ENCODE data around the gene EIF1AD. TPM values are rescaled to one million over a fixed set of nuclear protein-coding genes. Genes with fewer than 3 reads are reported as not detected.
A peak's percentile ranks its signal among the peaks of the same experiment; 100 is the strongest.

The EIF1AD gene
- total RNA-seq, 1 donor from 2014 or later = 34.9 TPM

GRCh38 chr11:66003291-66003690 lies 1.3 kb upstream of the EIF1AD start:
- Mint-ChIP-seq H3K27ac (ENCODE audit: unreplicated experiment) (peak overlapping the region; percentile 90), H3K4me1 (ENCODE audit: unreplicated experiment) (peaks cover 25% of the 10 kb centered on the region), H3K9me3 (ENCODE audit: unreplicated experiment) (no peaks in the 10 kb centered on the region), H3K4me3 (ENCODE audit: unreplicated experiment) (peak overlapping the region; percentile 94), H3K27me3 (ENCODE audit: unreplicated experiment) (peaks cover 14% of the 10 kb centered on the region), H3K36me3 (ENCODE audit: low read depth, unreplicated experiment) (peaks cover 8% of the 10 kb centered on the region)
- no peak for TF ChIP-seq CTCF (IDR thresholded peaks at IDR 0.05; ENCODE audit: unreplicated experiment)
- no peak for DNase-seq (ENCODE audit: low spot score)

- Mint-ChIP-seq H3K27me3 (ENCODE audit: unreplicated experiment) (peaks cover 14% of the 10 kb centered on the region), H3K9me3 (ENCODE audit: unreplicated experiment) (no peaks in the 10 kb centered on the region), H3K4me1 (ENCODE audit: unreplicated experiment) (peaks cover 20% of the 10 kb centered on the region), H3K4me3 (ENCODE audit: unreplicated experiment) (peak overlapping the region; percentile 100), H3K27ac (ENCODE audit: unreplicated experiment) (peak overlapping the region; percentile 90), H3K36me3 (ENCODE audit: low read depth, unreplicated experiment) (peaks cover 14% of the 10 kb centered on the region)
- no peak for TF ChIP-seq CTCF (IDR thresholded peaks at IDR 0.05; ENCODE audit: unreplicated experiment)
- DNase-seq (ENCODE audit: low spot score) = peak; percentile 29
Observed at GRCh38 chr11:66002648-66003225, 780 bp upstream of the EIF1AD start.

GRCh38 chr11:65997286-65997685 lies 4.7 kb downstream of the EIF1AD start:
- peak overlapping the region; percentile 65 for H3K4me3 Mint-ChIP-seq (ENCODE audit: unreplicated experiment)
- H3K4me1 Mint-ChIP-seq (ENCODE audit: unreplicated experiment) = peaks cover 10% of the 10 kb centered on the region
- no peaks in the 10 kb centered on the region for H3K9me3 Mint-ChIP-seq (ENCODE audit: unreplicated experiment)
- H3K27ac Mint-ChIP-seq (ENCODE audit: unreplicated experiment) = no peak overlapping the region
- no peak for DNase-seq (ENCODE audit: low spot score)
- H3K36me3 Mint-ChIP-seq (ENCODE audit: low read depth, unreplicated experiment) = peaks cover 25% of the 10 kb centered on the region
- TF ChIP-seq CTCF (IDR thresholded peaks at IDR 0.05; ENCODE audit: unreplicated experiment) = no peak
- peaks cover 7% of the 10 kb centered on the region for H3K27me3 Mint-ChIP-seq (ENCODE audit: unreplicated experiment)

GRCh38 chr11:65992056-65992455 lies 9.9 kb downstream of the EIF1AD start:
- no peaks in the 10 kb centered on the region for H3K27me3 Mint-ChIP-seq (ENCODE audit: unreplicated experiment)
- no peak for DNase-seq (ENCODE audit: low spot score)
- no peak overlapping the region for H3K4me3 Mint-ChIP-seq (ENCODE audit: unreplicated experiment)
- H3K4me1 Mint-ChIP-seq (ENCODE audit: unreplicated experiment) = no peaks in the 10 kb centered on the region
- no peak for TF ChIP-seq CTCF (IDR thresholded peaks at IDR 0.05; ENCODE audit: unreplicated experiment)
- no peak overlapping the region for H3K27ac Mint-ChIP-seq (ENCODE audit: unreplicated experiment)
- no peaks in the 10 kb centered on the region for H3K9me3 Mint-ChIP-seq (ENCODE audit: unreplicated experiment)
- H3K36me3 Mint-ChIP-seq (ENCODE audit: low read depth, unreplicated experiment) = peaks cover 5% of the 10 kb centered on the region

- peak; percentile 79 for TF ChIP-seq CTCF (IDR thresholded peaks at IDR 0.05; ENCODE audit: unreplicated experiment)
- Mint-ChIP-seq H3K9me3 (ENCODE audit: unreplicated experiment) (no peaks in the 10 kb centered on the region), H3K4me3 (ENCODE audit: unreplicated experiment) (peak overlapping the region; percentile 63), H3K36me3 (ENCODE audit: low read depth, unreplicated experiment) (no peaks in the 10 kb centered on the region), H3K27me3 (ENCODE audit: unreplicated experiment) (no peaks in the 10 kb centered on the region), H3K27ac (ENCODE audit: unreplicated experiment) (peak overlapping the region; percentile 13), H3K4me1 (ENCODE audit: unreplicated experiment) (no peaks in the 10 kb centered on the region)
- peak; percentile 90 for DNase-seq (ENCODE audit: low spot score)
Observed at GRCh38 chr11:65988791-65989592, 13.0 kb downstream of the EIF1AD start.

All from endothelial cell (in vitro differentiated cells).